22Rv1 (cell line): ENCODE data around the gene SAPCD2.

Source experiments
- H3K27ac ChIP-seq: fragments of 450-650 bp; 2 replicates; pipeline ENCODE4 v1.5.1; 2017
- CTCF ChIP-seq: fragments of 450-650 bp; IDR thresholded peaks from 2 replicates; pipeline ENCODE4 v1.5.1; 2017; ENCODE audit warnings: mild to moderate bottlenecking
- ZFX ChIP-seq: fragments of 450-650 bp; IDR thresholded peaks from 2 replicates; pipeline ENCODE4 v1.6.1; 2017; ENCODE audit warnings: antibody characterized with exemption, borderline replicate concordance

Gene SAPCD2

GRCh38 chr9:137114220-137114612, 43.9 kb upstream of the SAPCD2 start:
- peak overlapping the region; percentile 80 for H3K27ac ChIP-seq
- TF ChIP-seq ZFX = no peak
- TF ChIP-seq CTCF = no peak

- peak overlapping the region; percentile 80 for H3K27ac ChIP-seq
Observed at GRCh38 chr9:137113385-137114159, 43.2 kb upstream of the SAPCD2 start.

GRCh38 chr9:137112564-137113384, 42.4 kb upstream of the SAPCD2 start:
- no peak for TF ChIP-seq CTCF
- TF ChIP-seq ZFX = no peak
- peak overlapping the region; percentile 80 for H3K27ac ChIP-seq

More at GRCh38 chr9:137113385-137114159, 43.2 kb upstream of the SAPCD2 start:
- TF ChIP-seq ZFX (no peak), CTCF (no peak)

- TF ChIP-seq ZFX (no peak), CTCF (no peak)
- H3K27ac ChIP-seq = peak overlapping the region; percentile 80
Observed at GRCh38 chr9:137111788-137112563, 41.6 kb upstream of the SAPCD2 start.

GRCh38 chr9:137110911-137111787, 40.8 kb upstream of the SAPCD2 start:
- H3K27ac ChIP-seq = no peak overlapping the region
- TF ChIP-seq ZFX (no peak), CTCF (no peak)

GRCh38 chr9:137110147-137110910, 40.0 kb upstream of the SAPCD2 start:
- peak overlapping the region; percentile 36; the same call in 1 of the 2 replicates for H3K27ac ChIP-seq
- TF ChIP-seq CTCF (no peak), ZFX (no peak)
